Mononuclear cell (primary cell): ENCODE results near the gene CPS1. TPM values are rescaled to one million over a fixed set of nuclear protein-coding genes. Genes with fewer than 3 reads are reported as not detected.

Source experiments
- total RNA-seq: library from RNA; depleted of rRNA; stranded (reverse); fragments of >200 nt; gene quantifications from one replicate; pipeline ENCODE4 v1.2.3, GENCODE V29; 2012

The CPS1 gene
- total RNA-seq, 1 donor, result 0.42 TPM

Other genes with a start within 250 kb of the CPS1 start
- not detected for gene MYL1, start 241.4 kb upstream of the CPS1 start, total RNA-seq
- gene LANCL1, start 79.8 kb upstream of the CPS1 start, total RNA-seq, result 17.0 TPM